ENCODE results near the gene ANKRD23. TPM values are rescaled to one million over a fixed set of nuclear protein-coding genes. Genes with fewer than 3 reads are reported as not detected.
"Not testable (repeated sequence)": the region's sequence is repeated elsewhere in the genome, so short reads cannot be mapped to it uniquely, and the experiment has no call there.

The ANKRD23 gene
- total RNA-seq, 5 donors from 2014 or later (not counting 1 experiment from before 2014, with no cell fraction given), result 10.1 to 19.5 (median 16.4) TPM

DNA sequence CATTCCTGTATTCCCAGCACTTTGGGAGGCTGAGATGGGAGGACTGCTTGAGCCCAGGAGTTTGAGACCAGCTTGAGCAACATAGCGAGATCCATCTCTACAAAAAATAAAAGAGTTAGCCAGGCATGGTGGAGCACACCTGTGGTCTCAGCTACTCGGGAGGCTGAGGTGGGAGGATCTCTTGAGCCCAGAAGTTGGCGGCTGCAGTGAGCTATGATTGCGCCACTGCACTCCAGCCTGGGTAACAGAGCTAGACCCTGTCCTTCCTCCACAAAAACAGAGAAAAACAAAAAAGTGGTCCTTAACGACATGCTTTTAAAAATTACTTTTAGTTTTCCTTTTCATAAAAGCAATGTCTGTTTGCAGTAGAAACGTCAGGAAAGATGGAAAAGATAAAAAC, 47.3 kb downstream of the ANKRD23 start:
- H3K27me3 Mint-ChIP-seq; H3K27ac ChIP-seq (ENCODE audit: low read length); ATAC-seq (replicated peaks in 1 of 4); H3K4me3 ChIP-seq (ENCODE audit: control insufficient read depth in 1 of 2, extremely low read depth in 1 of 2, low read length in 1 of 2); H3K36me3 ChIP-seq (ENCODE audit: control insufficient read depth in 2 of 2, extremely low read depth in 1 of 2, insufficient read depth in 1 of 2, low read length in 1 of 2); POLR2A ChIA-PET; H3K9me3 ChIP-seq; H3K27me3 ChIP-seq (replicated peaks in 1 of 2; ENCODE audit: control insufficient read depth in 2 of 2, extremely low read depth in 1 of 2, insufficient read depth in 2 of 2, low read length in 1 of 2); H3K4me1 Mint-ChIP-seq; DNase-seq; H3K4me3 Mint-ChIP-seq; H3K9me3 Mint-ChIP-seq; H3K27ac Mint-ChIP-seq: not testable (repeated sequence)
- CTCF ChIA-PET, result interaction anchor here in 1 of 2 donors (1.2 kb wide), 1 partner anchor 12 kb away, joined by 3 read pairs; no protein-coding TSS in a partner anchor
- H3K36me3 Mint-ChIP-seq, result peaks cover 13% of the 10 kb centered on the region
- 95% methylated on average over 3 of the region's 6 CpGs for WGBS (ENCODE audit: insufficient coverage)
- peaks cover 0 to 11% of the 10 kb centered on the region in 2 experiments for H3K4me1 ChIP-seq (ENCODE audit: control insufficient read depth in 1 of 2, extremely low read depth in 1 of 2, insufficient read depth in 2 of 2, low read length in 2 of 2)

- no peaks in the 10 kb centered on the region for H3K27me3 Mint-ChIP-seq
- CTCF ChIA-PET, result no interaction called here
- peaks cover 5 to 10% of the 10 kb centered on the region in 2 donors for H3K36me3 ChIP-seq (ENCODE audit: control insufficient read depth in 2 of 2, extremely low read depth in 1 of 2, insufficient read depth in 1 of 2, low read length in 1 of 2)
- H3K9me3 ChIP-seq, result no peaks in the 10 kb centered on the region
- ATAC-seq (replicated peaks in 1 of 4), result no peak
- H3K36me3 Mint-ChIP-seq, result peaks cover 13% of the 10 kb centered on the region
- no peaks in the 10 kb centered on the region for H3K9me3 Mint-ChIP-seq
- no peaks in the 10 kb centered on the region for H3K27me3 ChIP-seq (replicated peaks in 1 of 2; ENCODE audit: control insufficient read depth in 2 of 2, extremely low read depth in 1 of 2, insufficient read depth in 2 of 2, low read length in 1 of 2)
- H3K4me3 Mint-ChIP-seq, result no peak overlapping the region
- no peak overlapping the region for H3K27ac Mint-ChIP-seq
- no CpG with 5 or more reads among the region's 6 CpGs for WGBS (ENCODE audit: insufficient coverage)
- no peaks in the 10 kb centered on the region for H3K4me1 Mint-ChIP-seq
- H3K4me3 ChIP-seq (ENCODE audit: control insufficient read depth in 1 of 2, extremely low read depth in 1 of 2, low read length in 1 of 2), result no peak overlapping the region
- H3K4me1 ChIP-seq (ENCODE audit: control insufficient read depth in 1 of 2, extremely low read depth in 1 of 2, insufficient read depth in 2 of 2, low read length in 2 of 2), result no peaks in the 10 kb centered on the region
- DNase-seq, result no peak
- POLR2A ChIA-PET, result no interaction called here
- no peak overlapping the region for H3K27ac ChIP-seq (ENCODE audit: low read length)
Observed at GRCh38 chr2:96795076-96795475, 48.7 kb downstream of the ANKRD23 start.

- no peaks in the 10 kb centered on the region for H3K36me3 Mint-ChIP-seq
- DNase-seq (no peak), ATAC-seq (replicated peaks in 1 of 4) (no peak)
- Histone ChIP-seq H3K4me1 (ENCODE audit: control insufficient read depth in 1 of 2, extremely low read depth in 1 of 2, insufficient read depth in 2 of 2, low read length in 2 of 2) (no peaks in the 10 kb centered on the region), H3K9me3 (no peaks in the 10 kb centered on the region), H3K4me3 (ENCODE audit: control insufficient read depth in 1 of 2, extremely low read depth in 1 of 2, low read length in 1 of 2) (no peak overlapping the region), H3K27ac (ENCODE audit: low read length) (no peak overlapping the region), H3K36me3 (ENCODE audit: control insufficient read depth in 2 of 2, extremely low read depth in 1 of 2, insufficient read depth in 1 of 2, low read length in 1 of 2) (peaks cover 2 to 5% of the 10 kb centered on the region in 2 donors), H3K27me3 (replicated peaks in 1 of 2; ENCODE audit: control insufficient read depth in 2 of 2, extremely low read depth in 1 of 2, insufficient read depth in 2 of 2, low read length in 1 of 2) (no peaks in the 10 kb centered on the region)
- no peaks in the 10 kb centered on the region for H3K4me1 Mint-ChIP-seq
- ChIA-PET POLR2A (interaction anchor here in 1 of 2 donors (0.7 kb wide), 1 partner anchor 23 kb away, joined by 4 read pairs; the partner anchor contains the start of gene CNNM3), CTCF (interaction anchor here in 1 of 2 donors (0.6 kb wide), 1 partner anchor 379 kb away, joined by 7 read pairs; no protein-coding TSS in a partner anchor)
- no peaks in the 10 kb centered on the region for H3K9me3 Mint-ChIP-seq
- no peak overlapping the region for H3K4me3 Mint-ChIP-seq
- H3K27me3 Mint-ChIP-seq, result no peaks in the 10 kb centered on the region
- H3K27ac Mint-ChIP-seq, result no peak overlapping the region
- 91% methylated on average over 16 of the region's 17 CpGs for WGBS (ENCODE audit: insufficient coverage)
Observed at GRCh38 chr2:96792772-96793749, 50.8 kb downstream of the ANKRD23 start.

- CTCF ChIA-PET, result no interaction called here
- no peaks in the 10 kb centered on the region for H3K4me1 ChIP-seq (ENCODE audit: control insufficient read depth in 1 of 2, extremely low read depth in 1 of 2, insufficient read depth in 2 of 2, low read length in 2 of 2)
- Mint-ChIP-seq H3K27ac (no peak overlapping the region), H3K4me1 (peaks cover 0 to 3% (median 0%) of the 10 kb centered on the region in 3 donors), H3K36me3 (no peaks in the 10 kb centered on the region), H3K9me3 (no peaks in the 10 kb centered on the region), H3K27me3 (no peaks in the 10 kb centered on the region), H3K4me3 (no peak overlapping the region)
- no peaks in the 10 kb centered on the region for H3K36me3 ChIP-seq (ENCODE audit: control insufficient read depth in 2 of 2, extremely low read depth in 1 of 2, insufficient read depth in 1 of 2, low read length in 1 of 2)
- no peaks in the 10 kb centered on the region for H3K27me3 ChIP-seq (replicated peaks in 1 of 2; ENCODE audit: control insufficient read depth in 2 of 2, extremely low read depth in 1 of 2, insufficient read depth in 2 of 2, low read length in 1 of 2)
- H3K4me3 ChIP-seq (ENCODE audit: control insufficient read depth in 1 of 2, extremely low read depth in 1 of 2, low read length in 1 of 2), result no peak overlapping the region
- H3K9me3 ChIP-seq, result no peaks in the 10 kb centered on the region
- H3K27ac ChIP-seq (ENCODE audit: low read length), result no peak overlapping the region
- no peak for DNase-seq
- ATAC-seq (replicated peaks in 1 of 4), result no peak
- POLR2A ChIA-PET, result no interaction called here
- 75% methylated on average over 6 of the region's 6 CpGs for WGBS (ENCODE audit: insufficient coverage)
Observed at GRCh38 chr2:96789245-96789617, 54.6 kb downstream of the ANKRD23 start.

GRCh38 chr2:96788442-96789244, 55.2 kb downstream of the ANKRD23 start:
- DNase-seq, result no peak

More at GRCh38 chr2:96788442-96789244, 55.2 kb downstream of the ANKRD23 start:
- no peaks in the 10 kb centered on the region for H3K9me3 Mint-ChIP-seq
- H3K36me3 ChIP-seq (ENCODE audit: control insufficient read depth in 2 of 2, extremely low read depth in 1 of 2, insufficient read depth in 1 of 2, low read length in 1 of 2), result peaks cover 0 to under 1% of the 10 kb centered on the region in 2 donors
- WGBS (ENCODE audit: insufficient coverage), result 90% methylated on average over 16 of the region's 17 CpGs
- H3K27me3 Mint-ChIP-seq, result no peaks in the 10 kb centered on the region
- H3K27me3 ChIP-seq (replicated peaks in 1 of 2; ENCODE audit: control insufficient read depth in 2 of 2, extremely low read depth in 1 of 2, insufficient read depth in 2 of 2, low read length in 1 of 2), result no peaks in the 10 kb centered on the region
- ChIA-PET CTCF (no interaction called here), POLR2A (no interaction called here)
- no peak overlapping the region for H3K4me3 ChIP-seq (ENCODE audit: control insufficient read depth in 1 of 2, extremely low read depth in 1 of 2, low read length in 1 of 2)
- peaks cover 0 to 3% (median 0%) of the 10 kb centered on the region in 3 donors for H3K4me1 Mint-ChIP-seq
- no peaks in the 10 kb centered on the region for H3K9me3 ChIP-seq
- no peak for ATAC-seq (replicated peaks in 1 of 4)
- H3K4me1 ChIP-seq (ENCODE audit: control insufficient read depth in 1 of 2, extremely low read depth in 1 of 2, insufficient read depth in 2 of 2, low read length in 2 of 2), result no peaks in the 10 kb centered on the region
- H3K27ac ChIP-seq (ENCODE audit: low read length), result no peak overlapping the region
- H3K27ac Mint-ChIP-seq, result no peak overlapping the region
- H3K4me3 Mint-ChIP-seq, result no peak overlapping the region
- H3K36me3 Mint-ChIP-seq, result no peaks in the 10 kb centered on the region
